ENCODE results near the gene CHST15.
"Not testable (repeated sequence)": the region's sequence is repeated elsewhere in the genome, so short reads cannot be mapped to it uniquely, and the experiment has no call there.

The CHST15 gene

DNA sequence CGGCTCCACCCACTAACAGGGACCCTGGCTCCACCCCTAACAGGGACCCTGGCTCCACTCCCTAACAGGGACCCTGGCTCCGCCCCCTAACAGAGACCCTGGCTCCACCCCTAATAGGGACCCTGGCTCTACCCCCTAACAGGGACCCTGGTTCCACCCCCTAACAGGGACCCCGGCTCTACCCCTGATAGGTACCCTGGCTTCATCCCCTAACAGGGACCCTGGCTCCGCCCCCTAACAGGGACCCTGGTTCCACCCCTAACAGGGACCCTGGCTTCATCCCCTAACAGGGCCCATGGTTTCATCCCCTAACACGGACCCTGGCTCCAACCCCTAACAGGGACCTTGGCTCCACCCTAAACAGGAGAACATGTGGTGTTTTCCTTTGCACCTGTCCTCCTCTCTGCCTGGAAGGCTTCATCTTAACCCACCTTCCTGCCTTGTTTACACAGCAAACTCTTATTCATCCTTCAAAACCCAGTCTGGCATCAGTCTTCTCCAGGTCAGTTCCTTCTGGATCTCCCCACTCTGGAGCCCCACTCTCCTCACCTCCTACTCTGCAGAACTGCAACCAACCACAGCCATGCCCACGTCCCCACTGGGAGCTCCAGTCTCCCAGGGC is 58.0 kb downstream of the CHST15 start:
- Histone ChIP-seq H3K36me3 (ENCODE audit: insufficient read depth, low read length) (peaks cover 55% of the 10 kb centered on the region), H3K4me3 (ENCODE audit: low read depth in 1 of 2, low read length in 2 of 2) (no peak overlapping the region), H3K27ac (ENCODE audit: low read depth, low read length) (no peak overlapping the region), H3K9me3 (ENCODE audit: low read length) (no peaks in the 10 kb centered on the region), H3K9ac (ENCODE audit: low read length) (no peak overlapping the region), H3K4me1 (ENCODE audit: insufficient read depth, low read length) (peaks cover 35% of the 10 kb centered on the region), H3K27me3 (ENCODE audit: control insufficient read depth in 1 of 2, insufficient read depth in 2 of 2, low read length in 2 of 2) (no peaks in the 10 kb centered on the region)

DNA sequence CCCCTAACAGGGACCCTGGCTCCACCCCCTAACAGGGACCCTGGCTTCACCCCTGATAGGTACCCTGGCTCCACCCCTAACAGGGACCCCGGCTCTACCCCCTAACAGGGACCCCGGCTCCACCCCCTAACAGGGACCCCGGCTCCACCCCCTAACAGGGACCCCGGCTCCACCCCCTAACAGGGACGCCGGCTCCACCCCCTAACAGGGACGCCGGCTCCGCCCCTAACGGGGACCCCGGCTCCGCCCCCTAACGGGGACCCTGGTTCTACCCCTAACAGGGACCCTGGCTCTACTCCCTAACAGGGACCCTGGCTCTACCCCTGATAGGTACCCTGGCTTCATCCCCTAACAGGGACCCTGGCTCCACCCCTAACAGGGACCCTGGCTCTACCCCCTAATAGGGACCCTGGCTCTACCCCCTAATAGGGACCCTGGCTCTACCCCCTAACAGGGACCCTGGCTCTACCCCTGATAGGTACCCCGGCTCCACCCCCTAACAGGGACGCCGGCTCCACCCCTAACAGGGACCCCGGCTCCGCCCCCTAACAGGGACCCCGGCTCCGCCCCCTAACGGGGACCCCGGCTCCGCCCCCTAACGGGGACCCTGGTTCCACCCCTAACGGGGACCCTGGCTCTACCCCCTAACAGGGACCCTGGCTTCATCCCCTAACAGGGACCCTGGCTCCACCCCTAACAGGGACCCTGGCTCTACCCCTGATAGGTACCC is 58.7 kb downstream of the CHST15 start:
- not testable (repeated sequence) for H3K9me3 ChIP-seq (ENCODE audit: low read length); H3K4me3 ChIP-seq (ENCODE audit: low read depth in 1 of 2, low read length in 2 of 2); H3K9ac ChIP-seq (ENCODE audit: low read length); H3K27me3 ChIP-seq (ENCODE audit: control insufficient read depth in 1 of 2, insufficient read depth in 2 of 2, low read length in 2 of 2); H3K27ac ChIP-seq (ENCODE audit: low read depth, low read length)
- H3K36me3 ChIP-seq (ENCODE audit: insufficient read depth, low read length), result peaks cover 56% of the 10 kb centered on the region
- peaks cover 40% of the 10 kb centered on the region for H3K4me1 ChIP-seq (ENCODE audit: insufficient read depth, low read length)

DNA sequence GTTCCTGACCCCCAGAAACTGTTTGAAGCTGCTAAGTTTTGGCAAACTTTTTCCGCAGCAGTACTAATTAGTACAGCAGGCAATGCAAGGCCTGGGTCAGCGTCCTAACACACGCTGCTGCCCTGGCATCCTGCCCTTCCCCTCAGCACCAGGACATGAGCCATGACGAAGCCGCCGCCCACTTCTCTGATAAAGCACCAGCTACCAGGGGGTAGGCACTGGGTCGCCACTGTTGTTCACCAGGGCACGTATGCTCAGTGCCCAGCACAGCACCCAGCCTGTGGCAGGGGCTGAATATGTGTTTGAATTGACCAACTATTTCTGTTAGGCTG is 59.5 kb downstream of the CHST15 start:
- Histone ChIP-seq H3K9me3 (ENCODE audit: low read length) (no peaks in the 10 kb centered on the region), H3K4me3 (ENCODE audit: low read depth in 1 of 2, low read length in 2 of 2) (no peak overlapping the region), H3K36me3 (ENCODE audit: insufficient read depth, low read length) (peaks cover 56% of the 10 kb centered on the region), H3K27me3 (ENCODE audit: control insufficient read depth in 1 of 2, insufficient read depth in 2 of 2, low read length in 2 of 2) (no peaks in the 10 kb centered on the region), H3K27ac (ENCODE audit: low read depth, low read length) (peak overlapping the region; percentile 57), H3K9ac (ENCODE audit: low read length) (no peak overlapping the region), H3K4me1 (ENCODE audit: insufficient read depth, low read length) (peaks cover 40% of the 10 kb centered on the region)

DNA sequence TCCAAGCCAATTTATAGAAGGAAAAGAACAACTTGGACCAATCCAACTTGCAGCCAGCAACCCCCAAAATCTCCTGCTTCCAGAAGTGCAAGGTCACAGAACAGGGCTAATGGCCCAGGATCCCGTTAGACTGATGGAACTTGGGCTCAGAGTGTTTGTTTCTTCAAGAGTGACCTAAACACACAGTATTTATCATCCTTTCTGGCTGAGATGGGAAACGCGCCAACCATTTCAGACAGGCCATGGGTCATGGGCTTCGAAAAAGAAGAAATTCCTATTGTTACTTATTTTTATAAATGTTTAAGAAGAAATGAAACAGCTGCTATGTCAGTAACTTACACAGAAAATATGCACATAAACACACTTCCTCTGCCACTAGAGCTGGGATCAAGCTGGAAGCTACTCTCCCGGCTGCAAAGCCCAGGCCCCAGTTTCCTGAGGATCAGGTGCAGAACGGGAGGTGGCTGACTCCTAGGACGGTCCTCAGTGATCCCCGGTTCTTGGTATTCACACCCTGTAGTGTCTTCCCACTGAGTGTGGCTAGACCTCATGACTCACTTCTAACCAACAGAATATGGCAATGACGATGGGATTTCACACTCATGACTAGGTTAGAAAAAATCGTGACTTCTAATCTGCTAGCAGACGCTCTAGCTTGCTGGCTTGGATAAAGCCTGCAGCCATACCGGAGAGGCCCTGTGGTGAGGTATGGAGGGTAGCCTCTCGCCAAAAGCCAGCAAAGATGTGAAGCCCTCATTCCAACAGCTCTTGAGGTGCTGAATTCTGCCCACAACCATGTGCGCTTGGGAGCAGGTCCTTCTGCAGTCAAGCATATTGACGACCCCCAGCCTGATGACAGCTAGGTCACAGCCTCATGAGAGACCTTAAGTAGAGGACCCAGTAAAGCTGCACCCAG is 60.2 kb downstream of the CHST15 start:
- Histone ChIP-seq H3K9ac (ENCODE audit: low read length) (no peak overlapping the region), H3K9me3 (ENCODE audit: low read length) (no peaks in the 10 kb centered on the region), H3K4me3 (ENCODE audit: low read depth in 1 of 2, low read length in 2 of 2) (no peak overlapping the region), H3K36me3 (ENCODE audit: insufficient read depth, low read length) (peaks cover 56% of the 10 kb centered on the region), H3K27me3 (ENCODE audit: control insufficient read depth in 1 of 2, insufficient read depth in 2 of 2, low read length in 2 of 2) (no peaks in the 10 kb centered on the region), H3K27ac (ENCODE audit: low read depth, low read length) (peak overlapping the region; percentile 36), H3K4me1 (ENCODE audit: insufficient read depth, low read length) (peaks cover 40% of the 10 kb centered on the region)

DNA sequence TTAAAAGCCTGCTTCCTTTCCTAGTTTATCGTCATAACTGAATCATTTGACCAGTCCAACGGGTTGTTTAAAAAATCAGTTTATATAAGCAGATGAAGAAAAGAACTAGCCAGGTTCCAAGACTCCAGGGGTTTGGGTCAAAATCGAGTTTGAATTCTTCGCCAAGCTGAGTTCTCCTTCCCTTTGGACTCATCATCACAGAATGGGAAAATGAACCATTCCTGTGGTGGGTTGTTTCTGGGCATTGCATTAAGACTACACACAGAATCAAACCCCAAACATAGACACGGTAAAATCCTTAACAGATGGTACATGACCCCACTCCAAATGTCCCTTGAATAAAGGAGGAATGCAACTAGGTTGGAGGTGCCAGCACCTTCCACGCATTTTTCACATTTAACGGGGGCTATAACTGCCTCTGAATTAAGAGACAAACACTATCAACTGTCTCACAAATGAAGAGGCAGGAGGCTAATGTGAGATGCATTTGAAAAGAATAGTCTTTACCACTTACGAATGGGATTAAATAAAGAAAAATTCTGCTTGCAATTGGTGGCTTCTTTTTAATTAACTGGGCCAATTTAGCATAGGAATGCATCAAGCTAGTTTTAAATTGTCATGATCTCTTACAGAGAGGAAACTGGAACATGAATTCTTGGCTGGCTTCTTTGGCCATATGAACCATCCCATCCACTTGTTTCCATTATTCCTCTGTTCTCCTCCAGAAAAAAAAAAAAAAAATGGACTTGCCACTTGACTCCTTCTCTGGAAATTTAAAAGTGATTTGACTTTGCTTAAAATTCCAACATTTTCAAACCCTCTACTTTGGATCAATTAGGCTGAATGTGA is 61.1 kb downstream of the CHST15 start:
- no peak overlapping the region for H3K27ac ChIP-seq (ENCODE audit: low read depth, low read length)
- no peaks in the 10 kb centered on the region for H3K9me3 ChIP-seq (ENCODE audit: low read length)
- no peaks in the 10 kb centered on the region for H3K27me3 ChIP-seq (ENCODE audit: control insufficient read depth in 1 of 2, insufficient read depth in 2 of 2, low read length in 2 of 2)
- no peak overlapping the region for H3K4me3 ChIP-seq (ENCODE audit: low read depth in 1 of 2, low read length in 2 of 2)
- peaks cover 48% of the 10 kb centered on the region for H3K4me1 ChIP-seq (ENCODE audit: insufficient read depth, low read length)
- peaks cover 58% of the 10 kb centered on the region for H3K36me3 ChIP-seq (ENCODE audit: insufficient read depth, low read length)
- H3K9ac ChIP-seq (ENCODE audit: low read length), result no peak overlapping the region

DNA sequence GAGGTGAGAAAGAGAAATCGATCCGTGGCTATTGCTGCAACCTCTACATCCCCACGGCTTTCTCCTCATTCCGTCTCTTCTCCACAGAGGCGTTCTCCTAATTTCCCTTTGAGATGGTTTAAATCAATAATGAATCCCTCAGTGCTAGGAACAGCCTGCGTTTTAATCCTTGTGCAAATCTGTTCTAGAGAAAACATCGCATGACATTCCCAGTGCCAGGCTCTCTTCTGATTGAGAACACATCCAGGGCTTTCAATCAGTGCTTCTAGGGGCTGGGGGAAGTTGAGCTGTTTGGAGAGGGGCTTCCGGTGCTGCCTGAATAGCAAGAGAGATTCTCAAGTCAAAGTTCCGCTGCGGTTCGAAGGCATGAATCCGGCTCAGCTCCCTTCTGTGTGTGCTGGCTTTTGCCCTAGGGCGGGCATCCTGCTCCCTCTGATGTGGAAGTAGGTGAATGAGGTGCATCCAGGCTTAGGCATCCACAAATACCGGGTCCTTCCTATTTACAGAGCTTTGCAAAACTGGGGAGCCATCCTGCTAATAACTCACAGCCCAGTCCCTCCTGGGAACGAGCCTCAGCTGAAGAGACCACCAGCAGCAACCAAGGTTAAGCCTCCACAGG is 62.8 kb downstream of the CHST15 start:
- Histone ChIP-seq H3K27me3 (ENCODE audit: control insufficient read depth in 1 of 2, insufficient read depth in 2 of 2, low read length in 2 of 2) (no peaks in the 10 kb centered on the region), H3K27ac (ENCODE audit: low read depth, low read length) (no peak overlapping the region), H3K36me3 (ENCODE audit: insufficient read depth, low read length) (peaks cover 41% of the 10 kb centered on the region), H3K9ac (ENCODE audit: low read length) (no peak overlapping the region), H3K4me3 (ENCODE audit: low read depth in 1 of 2, low read length in 2 of 2) (no peak overlapping the region), H3K4me1 (ENCODE audit: insufficient read depth, low read length) (peaks cover 65% of the 10 kb centered on the region), H3K9me3 (ENCODE audit: low read length) (no peaks in the 10 kb centered on the region)

DNA sequence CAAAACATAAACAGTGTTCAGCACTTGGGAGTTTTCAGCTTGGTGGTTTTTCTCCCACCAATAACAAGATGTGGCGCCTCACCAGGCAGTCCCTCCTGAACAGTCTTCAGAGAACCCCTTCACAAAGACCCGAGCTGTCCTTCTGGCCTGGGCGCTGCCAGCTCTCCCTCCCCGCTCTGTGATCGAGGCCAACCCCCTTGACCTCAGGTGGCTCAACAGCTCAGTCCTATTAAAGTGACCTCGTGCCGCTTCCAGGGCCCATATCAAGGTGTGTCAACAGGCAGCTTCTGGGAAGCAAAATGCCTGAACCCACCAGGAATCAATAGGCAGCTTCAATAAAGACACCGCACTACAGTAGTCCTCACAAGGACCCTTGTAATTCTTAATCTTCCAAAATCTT is 63.3 kb downstream of the CHST15 start:
- H3K4me1 ChIP-seq (ENCODE audit: insufficient read depth, low read length), result peaks cover 71% of the 10 kb centered on the region
- H3K27ac ChIP-seq (ENCODE audit: low read depth, low read length), result no peak overlapping the region
- no peaks in the 10 kb centered on the region for H3K9me3 ChIP-seq (ENCODE audit: low read length)
- H3K4me3 ChIP-seq (ENCODE audit: low read depth in 1 of 2, low read length in 2 of 2), result no peak overlapping the region
- H3K9ac ChIP-seq (ENCODE audit: low read length), result no peak overlapping the region
- H3K36me3 ChIP-seq (ENCODE audit: insufficient read depth, low read length), result peaks cover 38% of the 10 kb centered on the region
- no peaks in the 10 kb centered on the region for H3K27me3 ChIP-seq (ENCODE audit: control insufficient read depth in 1 of 2, insufficient read depth in 2 of 2, low read length in 2 of 2)

DNA sequence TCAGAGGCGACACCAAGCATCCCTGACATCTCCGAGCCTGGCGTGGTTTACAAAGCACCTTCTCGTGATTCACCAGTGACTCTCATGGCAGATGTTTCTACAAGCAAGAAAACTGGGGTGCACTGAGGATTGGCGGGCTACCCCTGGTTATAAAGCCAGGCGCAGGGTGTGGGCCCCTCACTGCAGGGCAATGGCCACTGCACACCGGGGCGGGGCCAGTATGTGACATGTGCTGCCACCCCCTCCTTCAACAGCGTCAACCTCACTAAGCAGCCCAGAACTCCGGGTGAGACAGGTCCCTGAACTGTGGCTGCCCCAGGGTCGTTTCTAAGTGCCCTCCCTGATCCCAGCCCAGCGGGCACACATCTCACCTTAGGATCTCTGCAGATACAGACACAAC is 63.8 kb downstream of the CHST15 start:
- Histone ChIP-seq H3K9ac (ENCODE audit: low read length) (no peak overlapping the region), H3K9me3 (ENCODE audit: low read length) (no peaks in the 10 kb centered on the region), H3K27ac (ENCODE audit: low read depth, low read length) (no peak overlapping the region), H3K36me3 (ENCODE audit: insufficient read depth, low read length) (peaks cover 40% of the 10 kb centered on the region), H3K4me1 (ENCODE audit: insufficient read depth, low read length) (peaks cover 76% of the 10 kb centered on the region), H3K27me3 (ENCODE audit: control insufficient read depth in 1 of 2, insufficient read depth in 2 of 2, low read length in 2 of 2) (no peaks in the 10 kb centered on the region), H3K4me3 (ENCODE audit: low read depth in 1 of 2, low read length in 2 of 2) (no peak overlapping the region)

DNA sequence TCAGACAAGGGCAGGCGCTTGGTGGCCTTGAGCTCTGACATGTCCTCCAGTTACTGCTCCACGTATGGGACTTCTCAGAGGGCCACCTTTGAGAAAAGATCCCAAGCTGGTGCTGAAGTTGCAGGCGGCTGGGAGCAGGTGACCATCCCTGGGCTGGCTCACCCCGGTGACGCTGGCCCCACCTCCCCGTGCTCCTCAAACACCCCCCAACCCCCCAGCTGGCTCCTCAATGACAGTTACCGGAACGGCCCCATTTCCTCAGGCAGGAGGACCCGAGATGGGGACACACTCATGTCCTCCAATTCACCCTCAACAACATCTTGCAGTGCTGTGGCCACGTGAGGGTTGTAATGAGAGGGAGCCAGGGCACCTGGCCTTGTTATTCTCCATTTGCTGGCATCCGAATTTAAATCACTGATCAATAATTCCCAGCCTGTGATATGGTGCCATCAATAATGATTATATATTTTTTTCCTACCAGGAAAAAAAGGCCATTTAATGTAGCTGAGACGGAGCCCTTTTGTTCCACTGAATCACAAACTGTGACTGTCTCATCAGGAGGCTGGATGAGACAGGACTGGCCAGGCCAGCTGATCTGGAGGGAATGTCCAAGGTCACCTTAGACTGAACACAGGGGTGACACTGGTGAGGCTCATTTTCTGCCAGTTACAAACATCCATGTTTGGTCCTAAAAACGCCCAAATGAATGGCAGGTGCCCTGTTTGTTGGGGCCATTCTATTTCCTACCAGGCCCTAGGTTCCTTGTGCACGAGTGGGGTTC is 64.5 kb downstream of the CHST15 start:
- Histone ChIP-seq H3K9me3 (ENCODE audit: low read length) (no peaks in the 10 kb centered on the region), H3K4me3 (ENCODE audit: low read depth in 1 of 2, low read length in 2 of 2) (no peak overlapping the region), H3K36me3 (ENCODE audit: insufficient read depth, low read length) (peaks cover 42% of the 10 kb centered on the region), H3K27ac (ENCODE audit: low read depth, low read length) (no peak overlapping the region), H3K27me3 (ENCODE audit: control insufficient read depth in 1 of 2, insufficient read depth in 2 of 2, low read length in 2 of 2) (no peaks in the 10 kb centered on the region), H3K4me1 (ENCODE audit: insufficient read depth, low read length) (peaks cover 72% of the 10 kb centered on the region), H3K9ac (ENCODE audit: low read length) (no peak overlapping the region)

DNA sequence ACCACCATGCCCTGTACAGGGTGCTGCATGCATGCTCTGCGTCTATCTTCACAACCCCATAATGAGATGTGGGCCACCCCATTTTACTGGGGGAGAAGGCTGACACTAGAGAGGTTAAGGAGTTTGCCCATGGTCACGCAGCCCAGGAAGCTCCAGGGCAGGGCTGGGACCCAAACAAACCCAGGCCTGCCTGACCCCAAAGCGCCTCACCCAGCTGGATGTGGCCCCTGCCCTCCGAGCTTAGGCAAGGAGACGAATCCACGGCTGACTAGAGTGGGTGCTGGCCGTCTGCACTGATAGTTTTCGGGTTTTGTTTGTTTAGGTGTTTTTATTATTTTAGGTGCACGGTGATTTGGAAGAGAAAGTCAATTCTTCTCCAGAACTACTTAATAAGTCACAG is 65.7 kb downstream of the CHST15 start:
- H3K27me3 ChIP-seq (ENCODE audit: control insufficient read depth in 1 of 2, insufficient read depth in 2 of 2, low read length in 2 of 2), result no peaks in the 10 kb centered on the region
- peaks cover 42% of the 10 kb centered on the region for H3K36me3 ChIP-seq (ENCODE audit: insufficient read depth, low read length)
- H3K27ac ChIP-seq (ENCODE audit: low read depth, low read length), result no peak overlapping the region
- H3K4me1 ChIP-seq (ENCODE audit: insufficient read depth, low read length), result peaks cover 59% of the 10 kb centered on the region
- H3K9me3 ChIP-seq (ENCODE audit: low read length), result no peaks in the 10 kb centered on the region
- H3K9ac ChIP-seq (ENCODE audit: low read length), result no peak overlapping the region
- no peak overlapping the region for H3K4me3 ChIP-seq (ENCODE audit: low read depth in 1 of 2, low read length in 2 of 2)

Data from muscle layer of colon (tissue), 2 donors.